VCaP (cell line): Measurements from ENCODE around the gene NR2C2AP.

Experiments
- H3K27ac ChIP-seq: fragments of 450-650 bp; 2 replicates; pipeline ENCODE4 v1.5.1; 2017
- TF ChIP-seq, protein P1 (sequence below): fragments of 450-650 bp; conservative IDR thresholded peaks from 2 replicates; pipeline ENCODE4 v1.5.1; 2017; ENCODE audit warnings: mild to moderate bottlenecking, moderate library complexity

The NR2C2AP gene

DNA sequence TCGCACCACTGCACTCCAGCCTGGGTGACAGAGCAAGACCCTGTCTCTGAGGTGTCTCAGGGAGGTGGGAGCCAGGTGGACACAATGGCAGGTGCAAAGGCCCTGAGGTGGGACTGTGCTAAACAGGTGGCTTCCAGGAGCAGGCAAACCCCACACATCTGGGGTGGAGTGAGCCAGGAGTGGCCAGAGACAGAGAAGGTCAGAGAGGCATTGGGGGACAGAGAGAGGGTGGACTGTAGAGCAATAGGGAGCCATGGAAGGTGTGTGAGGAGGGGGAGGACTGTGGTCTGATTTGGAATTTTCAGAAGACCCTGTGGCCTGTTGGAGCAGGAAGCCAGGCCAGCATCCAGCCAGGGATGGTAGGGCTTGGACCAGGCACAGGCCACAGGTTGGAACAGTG, 37.8 kb downstream of the NR2C2AP start:
- no peak overlapping the region for H3K27ac ChIP-seq
- TF ChIP-seq, protein P1, sequence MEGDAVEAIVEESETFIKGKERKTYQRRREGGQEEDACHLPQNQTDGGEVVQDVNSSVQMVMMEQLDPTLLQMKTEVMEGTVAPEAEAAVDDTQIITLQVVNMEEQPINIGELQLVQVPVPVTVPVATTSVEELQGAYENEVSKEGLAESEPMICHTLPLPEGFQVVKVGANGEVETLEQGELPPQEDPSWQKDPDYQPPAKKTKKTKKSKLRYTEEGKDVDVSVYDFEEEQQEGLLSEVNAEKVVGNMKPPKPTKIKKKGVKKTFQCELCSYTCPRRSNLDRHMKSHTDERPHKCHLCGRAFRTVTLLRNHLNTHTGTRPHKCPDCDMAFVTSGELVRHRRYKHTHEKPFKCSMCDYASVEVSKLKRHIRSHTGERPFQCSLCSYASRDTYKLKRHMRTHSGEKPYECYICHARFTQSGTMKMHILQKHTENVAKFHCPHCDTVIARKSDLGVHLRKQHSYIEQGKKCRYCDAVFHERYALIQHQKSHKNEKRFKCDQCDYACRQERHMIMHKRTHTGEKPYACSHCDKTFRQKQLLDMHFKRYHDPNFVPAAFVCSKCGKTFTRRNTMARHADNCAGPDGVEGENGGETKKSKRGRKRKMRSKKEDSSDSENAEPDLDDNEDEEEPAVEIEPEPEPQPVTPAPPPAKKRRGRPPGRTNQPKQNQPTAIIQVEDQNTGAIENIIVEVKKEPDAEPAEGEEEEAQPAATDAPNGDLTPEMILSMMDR: no peak

DNA sequence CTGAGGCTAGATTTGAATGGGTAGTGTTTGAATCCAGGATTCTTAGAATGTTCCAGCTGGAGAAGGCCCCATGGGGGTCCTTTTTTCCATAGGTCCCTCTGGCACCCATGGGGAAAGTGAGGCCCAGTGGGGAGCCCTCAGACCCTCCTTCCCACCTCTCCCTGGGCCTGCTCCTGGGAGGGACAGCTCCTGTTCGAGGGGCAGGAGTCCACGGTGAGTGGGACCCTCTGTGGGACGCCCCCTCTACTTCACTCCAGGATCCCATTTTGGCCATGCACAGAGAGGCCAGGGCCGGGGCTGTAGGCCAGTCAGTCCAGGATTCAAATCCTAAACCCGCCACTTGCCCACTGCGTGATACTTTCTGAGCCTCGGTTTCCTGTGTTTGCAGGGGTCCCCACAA, 40.7 kb downstream of the NR2C2AP start:
- TF ChIP-seq, protein P1: no peak
- H3K27ac ChIP-seq: no peak overlapping the region

DNA sequence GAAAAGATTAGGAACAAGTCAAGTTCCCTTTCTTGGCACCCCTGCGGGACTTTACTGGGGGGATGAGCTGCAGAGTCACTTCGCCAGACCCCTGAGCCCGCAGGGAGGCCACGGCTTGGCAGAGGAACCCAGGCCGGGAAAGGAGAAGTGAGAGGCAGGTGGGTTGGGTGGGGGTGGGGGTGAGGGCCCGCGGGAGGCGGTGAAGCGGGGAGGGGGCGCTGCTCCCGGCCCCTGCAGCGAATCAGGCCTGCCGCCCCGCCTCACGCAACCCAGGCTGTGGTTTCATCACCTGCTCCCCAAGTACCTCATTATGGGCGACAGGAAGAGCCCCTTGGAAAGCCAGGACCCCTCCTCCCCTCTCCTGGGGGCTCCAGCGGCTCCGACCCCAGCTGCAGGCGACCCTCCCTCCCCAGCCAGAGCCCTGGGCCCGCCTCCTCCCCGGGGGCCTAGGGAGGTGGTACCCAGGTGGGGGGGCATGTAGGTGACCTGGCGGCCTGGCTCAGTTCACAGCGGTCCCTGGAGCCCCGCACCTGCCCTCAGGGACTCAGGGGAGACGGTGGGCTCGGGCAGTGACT, 42.7 kb downstream of the NR2C2AP start:
- H3K27ac ChIP-seq: no peak overlapping the region
- TF ChIP-seq, protein P1: no peak

DNA sequence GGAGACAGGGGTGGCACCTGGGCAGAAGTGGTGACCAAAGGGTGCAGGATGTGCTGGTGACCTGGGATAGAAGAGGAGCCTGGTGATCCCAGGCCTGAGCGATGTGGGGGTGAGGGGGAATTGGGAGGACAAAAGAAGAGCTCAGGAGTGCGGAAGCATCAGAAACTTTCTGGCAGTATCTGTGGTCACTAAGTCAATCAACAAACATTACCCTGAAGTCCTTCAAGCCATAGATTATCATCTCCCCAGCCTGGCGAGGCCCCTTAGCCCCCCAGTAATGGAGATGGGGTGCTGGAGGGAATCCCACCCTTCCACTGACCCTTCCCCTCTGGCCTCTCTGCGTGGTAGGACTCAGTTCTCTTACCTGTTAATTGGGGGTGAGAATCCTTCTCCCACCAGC, 43.7 kb downstream of the NR2C2AP start:
- no peak overlapping the region for H3K27ac ChIP-seq
- TF ChIP-seq, protein P1: no peak

DNA sequence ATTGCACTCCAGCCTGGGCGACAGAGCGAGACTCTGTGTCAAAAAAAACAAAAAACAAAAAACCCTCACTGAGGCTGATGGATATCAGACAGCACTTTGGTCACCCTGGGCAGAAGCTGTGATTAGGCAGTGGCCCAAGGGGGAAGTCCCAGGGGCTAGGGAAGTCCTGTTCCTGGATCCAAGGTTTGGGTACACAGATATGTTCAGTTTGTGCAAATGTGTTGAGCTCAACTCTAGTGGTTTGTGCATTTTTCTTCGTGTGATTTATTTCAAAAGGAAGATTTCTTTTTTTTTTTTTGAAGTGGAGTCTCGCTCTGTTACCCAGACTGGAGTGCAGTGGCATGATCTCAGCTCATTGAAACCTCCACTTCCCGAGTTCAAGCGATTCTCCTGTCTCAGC, 45.4 kb downstream of the NR2C2AP start:
- no peak overlapping the region for H3K27ac ChIP-seq
- TF ChIP-seq, protein P1: no peak

DNA sequence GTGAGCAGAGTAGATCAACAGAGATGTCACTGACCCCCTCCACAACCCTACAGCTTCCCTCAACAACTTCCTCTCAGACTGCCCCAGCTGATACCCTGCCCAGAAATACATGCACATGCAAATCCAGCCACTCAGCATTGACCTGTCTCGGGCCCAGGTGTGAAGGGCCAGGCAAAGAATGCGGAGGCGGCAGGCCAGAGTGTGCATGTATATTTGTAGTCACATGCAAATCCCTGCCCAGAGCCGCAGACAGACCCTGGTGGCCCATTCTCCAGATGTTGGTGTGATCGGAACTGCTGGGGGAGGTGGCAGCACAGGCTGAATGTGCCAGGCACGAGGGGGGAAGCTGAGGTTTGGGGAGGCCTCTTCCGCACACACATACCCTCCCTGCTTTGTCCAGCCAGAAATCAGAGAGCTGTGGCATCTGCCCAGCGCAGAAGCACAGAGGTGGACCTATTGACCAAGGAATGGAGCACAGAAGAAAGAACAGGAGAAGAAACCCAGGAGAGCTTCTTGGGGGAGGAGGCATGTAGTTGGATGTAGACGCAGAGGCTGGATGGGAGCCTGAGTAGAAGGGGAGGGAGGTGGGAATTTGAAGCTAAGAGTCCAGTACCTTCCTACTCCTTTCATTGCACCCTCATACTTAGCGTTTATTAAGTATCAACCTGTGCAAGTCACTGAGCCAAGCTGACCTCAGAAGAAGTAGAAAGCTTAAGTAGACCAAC, 47.6 kb downstream of the NR2C2AP start:
- TF ChIP-seq, protein P1: no peak
- H3K27ac ChIP-seq: no peak overlapping the region

DNA sequence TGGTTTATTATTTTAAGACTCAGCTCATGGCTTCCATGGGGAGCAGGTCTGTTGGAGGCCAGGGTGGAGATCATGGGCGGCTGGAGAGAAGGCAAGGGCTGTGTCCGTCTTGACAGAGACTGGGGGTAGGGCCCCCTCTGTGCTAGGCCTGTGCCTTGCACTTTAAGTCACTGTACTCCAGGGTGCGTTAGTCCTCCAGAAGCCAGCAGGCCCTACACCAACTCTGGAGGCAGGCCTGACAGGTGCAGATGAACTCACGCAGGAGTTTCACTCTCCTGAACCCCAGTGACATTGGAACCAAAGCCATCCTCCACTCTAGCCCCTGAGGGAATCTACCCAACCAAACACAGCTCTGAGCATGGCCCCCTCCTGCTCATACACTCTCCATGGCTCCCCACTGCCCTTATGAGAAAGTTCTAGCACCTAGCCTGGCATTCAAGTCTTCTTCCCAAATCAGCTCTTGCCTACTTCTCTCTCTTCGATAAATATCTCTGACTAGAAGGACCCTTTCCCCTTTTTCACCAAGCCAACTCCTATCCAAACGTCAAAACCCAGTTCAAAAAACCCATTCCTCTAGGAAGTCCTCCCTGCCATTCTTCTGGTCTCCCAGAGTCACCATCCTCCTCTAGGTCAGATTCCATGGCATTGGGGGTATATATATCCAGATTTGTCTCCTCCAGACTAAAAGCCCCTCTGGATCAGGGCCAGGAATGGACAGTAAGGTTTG, 48.3 kb downstream of the NR2C2AP start:
- TF ChIP-seq, protein P1: no peak
- H3K27ac ChIP-seq: no peak overlapping the region
